ENCODE results near the gene CRB2. TPM values are rescaled to one million over a fixed set of nuclear protein-coding genes. Genes with fewer than 3 reads are reported as not detected.

Gene CRB2
- total RNA-seq, 4 donors from 2014 or later: 0.06 to 0.13 TPM; not detected in 2

GRCh38 chr9:123368023-123368422 is 12.0 kb downstream of the CRB2 start:
- Histone ChIP-seq H3K27ac (replicated peaks in 1 of 4) (no peak overlapping the region), H3K27me3 (peaks cover 0 to 74% (median 7%) of the 10 kb centered on the region in 4 donors), H3K4me3 (no peak overlapping the region), H3K9me3 (no peaks in the 10 kb centered on the region), H3K36me3 (no peaks in the 10 kb centered on the region), H3K4me1 (peaks cover 0 to 20% (median 9%) of the 10 kb centered on the region in 4 donors)
- intact Hi-C loops (cut with DNase I): no loop called here
- TF ChIP-seq POLR2A (IDR thresholded peaks at IDR 0.05; ENCODE audit: low read depth) (no peak), CTCF (IDR thresholded peaks at IDR 0.05) (no peak), POLR2AphosphoS5 (IDR thresholded peaks at IDR 0.05) (no peak), EP300 (IDR thresholded peaks at IDR 0.05) (no peak)
- no peak for DNase-seq (ENCODE audit: extremely low spot score)
- WGBS: 78% methylated on average over 10 of the region's 10 CpGs

GRCh38 chr9:123368536-123369153 is 12.6 kb downstream of the CRB2 start:
- Histone ChIP-seq H3K4me3 (no peak overlapping the region), H3K27ac (replicated peaks in 1 of 4) (no peak overlapping the region), H3K4me1 (peaks cover 0 to 26% (median 16%) of the 10 kb centered on the region in 4 donors), H3K27me3 (peaks cover 0 to 78% (median 9%) of the 10 kb centered on the region in 4 donors), H3K9me3 (no peaks in the 10 kb centered on the region), H3K36me3 (no peaks in the 10 kb centered on the region)
- intact Hi-C loops (cut with DNase I): no loop called here
- DNase-seq (ENCODE audit: extremely low spot score): no peak
- 81% methylated on average over 4 of the region's 6 CpGs for WGBS
- no peak for TF ChIP-seq EP300 (IDR thresholded peaks at IDR 0.05)
- no peak for TF ChIP-seq CTCF (IDR thresholded peaks at IDR 0.05)

- 65% methylated on average over 3 of the region's 3 CpGs for WGBS
- no peak for TF ChIP-seq CTCF (IDR thresholded peaks at IDR 0.05)
- TF ChIP-seq EP300 (IDR thresholded peaks at IDR 0.05): no peak
- no peak for TF ChIP-seq POLR2AphosphoS5 (IDR thresholded peaks at IDR 0.05)
- no peak for TF ChIP-seq POLR2A (IDR thresholded peaks at IDR 0.05; ENCODE audit: low read depth)
- Histone ChIP-seq H3K36me3 (no peaks in the 10 kb centered on the region), H3K4me1 (peaks cover 0 to 26% (median 20%) of the 10 kb centered on the region in 4 donors), H3K27ac (replicated peaks in 1 of 4) (no peak overlapping the region), H3K4me3 (no peak overlapping the region), H3K9me3 (no peaks in the 10 kb centered on the region), H3K27me3 (peaks cover 0 to 85% (median 13%) of the 10 kb centered on the region in 4 donors)
- intact Hi-C loops (cut with DNase I): no loop called here
- no peak for DNase-seq (ENCODE audit: extremely low spot score)
These were observed 13.3 kb downstream of the CRB2 start for GRCh38 chr9:123369296-123369695.

- Histone ChIP-seq H3K36me3 (no peaks in the 10 kb centered on the region), H3K27ac (replicated peaks in 1 of 4) (no peak overlapping the region), H3K27me3 (peaks cover 0 to 93% (median 17%) of the 10 kb centered on the region in 4 donors), H3K9me3 (no peaks in the 10 kb centered on the region), H3K4me1 (peaks cover 0 to 21% (median 16%) of the 10 kb centered on the region in 4 donors), H3K4me3 (no peak overlapping the region)
- intact Hi-C loops (cut with DNase I): no loop called here
- DNase-seq (ENCODE audit: extremely low spot score): no peak
- WGBS: 100% methylated on average over 1 of the region's 13 CpGs
- TF ChIP-seq POLR2A (IDR thresholded peaks at IDR 0.05; ENCODE audit: low read depth) (no peak), POLR2AphosphoS5 (IDR thresholded peaks at IDR 0.05) (no peak), CTCF (IDR thresholded peaks at IDR 0.05) (no peak), EP300 (IDR thresholded peaks at IDR 0.05) (no peak)
These were observed 14.1 kb downstream of the CRB2 start for GRCh38 chr9:123370108-123370507.
